HepG2 (cell line): ENCODE results near the gene OSGIN1.

Experiments used
- ATF3 ChIP-seq: sonication (generic); formaldehyde crosslinking; IDR thresholded peaks from 2 replicates; pipeline ENCODE4 v1.4.0; 2020; ENCODE audit warnings: missing genetic modification reagents
- BHLHE40 ChIP-seq: IDR thresholded peaks from 2 replicates; pipeline ENCODE4 v1.6.1; 2011; ENCODE audit warnings: low read length, improper control_type of control experiment
- HNF1B ChIP-seq: sonication (generic); formaldehyde crosslinking; IDR thresholded peaks from 2 replicates; pipeline ENCODE4 v1.5.1; 2020; ENCODE audit warnings: mild to moderate bottlenecking, moderate library complexity, missing genetic modification reagents
- HNF4G ChIP-seq, 2 experiments: sonication (generic) in 1 of 2; formaldehyde crosslinking in 1 of 2; IDR thresholded peaks; 2 replicates each; pipeline versions ENCODE4 v1.4.0 to v1.6.1; 2011 to 2020; ENCODE audit warnings: borderline replicate concordance in 2 of 2, low read depth in 2 of 2, mild to moderate bottlenecking in 2 of 2, low read length in 1 of 2, missing genetic modification reagents in 1 of 2, moderate library complexity in 1 of 2
- MAX ChIP-seq: IDR thresholded peaks from 2 replicates; pipeline ENCODE4 v1.6.1; 2012; ENCODE audit warnings: inconsistent platforms

DNA sequence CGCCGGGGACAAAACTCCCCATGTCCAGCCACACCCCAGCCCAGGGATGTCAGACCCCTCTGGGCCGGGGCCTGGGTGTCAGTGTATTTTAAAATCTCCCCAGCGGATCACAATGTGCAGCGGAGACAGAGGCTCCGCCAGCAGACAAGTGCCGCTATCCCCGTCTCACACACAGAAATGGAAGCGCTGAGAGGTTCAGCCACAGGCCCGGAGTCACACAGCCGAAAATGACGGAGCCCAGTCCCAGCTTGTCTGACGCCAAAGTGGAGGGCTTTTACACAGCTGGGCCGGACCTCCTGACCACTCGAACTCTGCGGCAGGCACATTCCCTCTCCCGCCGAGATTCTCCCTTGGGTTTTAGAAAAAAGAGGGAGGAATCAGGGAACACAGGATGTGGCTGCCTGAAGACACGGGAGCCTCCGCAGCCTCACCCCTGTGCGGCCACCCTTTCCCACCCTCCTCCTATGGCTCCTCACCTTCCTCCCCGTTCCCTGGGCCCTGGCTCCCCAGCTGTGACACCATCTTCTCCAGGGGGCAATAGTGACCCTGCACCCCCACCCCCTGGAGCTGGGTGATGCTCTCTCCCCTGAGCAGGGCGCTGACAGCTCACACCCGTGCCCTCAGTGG lies 6.8 kb upstream of the OSGIN1 start:
- TF ChIP-seq HNF4G (IDR thresholded peaks at IDR 0.05; ENCODE audit: borderline replicate concordance, low read depth, low read length): no peak
- no peak for TF ChIP-seq HNF4G (CRISPR knock-in tag; IDR thresholded peaks at IDR 0.05; ENCODE audit: borderline replicate concordance, low read depth)
- TF ChIP-seq MAX: no peak
- TF ChIP-seq BHLHE40: no peak
- TF ChIP-seq HNF1B (CRISPR knock-in tag): no peak
- TF ChIP-seq ATF3 (CRISPR knock-in tag): no peak
